Smooth muscle cell (in vitro differentiated cells): ENCODE results near the gene VPS52. TPM values are rescaled to one million over a fixed set of nuclear protein-coding genes. Genes with fewer than 3 reads are reported as not detected.

Source experiments
- DNase-seq: peaks from one replicate; lab custom pipeline; 2025; ENCODE audit not compliant: unreplicated experiment; lab: John Stamatoyannopoulos, UW
- H2AFZ ChIP-seq: fragments of 200-600 bp; sonication (generic); 2 replicates; pipeline ENCODE4 v1.6.0; 2016; ENCODE audit warnings: antibody characterized with exemption, low read depth, mild to moderate bottlenecking
- H3F3A ChIP-seq: fragments of 200-600 bp; sonication (generic); 2 replicates; pipeline ENCODE4 v1.6.0; 2017; ENCODE audit warnings: antibody characterized with exemption, low read depth
- H3K27ac ChIP-seq: fragments of 200-600 bp; sonication (generic); 2 replicates; pipeline ENCODE4 v1.5.1; 2016; ENCODE audit warnings: low read depth, mild to moderate bottlenecking
- H3K27me3 ChIP-seq: fragments of 200-600 bp; sonication (generic); 2 replicates; pipeline ENCODE4 v1.6.1; 2016; ENCODE audit warnings: low read depth, mild to moderate bottlenecking
- H3K36me3 ChIP-seq: fragments of 200-600 bp; sonication (generic); 2 replicates; pipeline ENCODE4 v1.5.1; 2016; ENCODE audit warnings: low read depth
- H3K4me1 ChIP-seq: fragments of 200-600 bp; sonication (generic); 2 replicates; pipeline ENCODE4 v1.5.1; 2016; ENCODE audit warnings: low read depth
- H3K4me2 ChIP-seq: fragments of 200-600 bp; sonication (generic); 2 replicates; pipeline ENCODE4 v1.6.0; 2016; ENCODE audit warnings: mild to moderate bottlenecking
- H3K4me3 ChIP-seq: fragments of 200-600 bp; sonication (generic); 2 replicates; pipeline ENCODE4 v1.5.1; 2016; ENCODE audit warnings: mild to moderate bottlenecking
- H3K79me2 ChIP-seq: fragments of 200-600 bp; sonication (generic); 2 replicates; pipeline ENCODE4 v1.6.0; 2016; ENCODE audit warnings: low read depth, mild to moderate bottlenecking
- H3K9ac ChIP-seq: fragments of 200-600 bp; sonication (generic); 2 replicates; pipeline ENCODE4 v1.6.0; 2016; ENCODE audit warnings: low read depth
- H3K9me3 ChIP-seq: fragments of 200-600 bp; sonication (generic); replicated peaks from 2 replicates; pipeline ENCODE4 v1.5.1; 2016; ENCODE audit warnings: low read depth
- H4K20me1 ChIP-seq: fragments of 200-600 bp; sonication (generic); 2 replicates; pipeline ENCODE4 v1.6.0; 2016; ENCODE audit warnings: low read depth
- WGBS: methylation state at CpG from one replicate; pipeline ENCODE4 v1.1.7; 2016; ENCODE audit warnings: low lambda C conversion rate; 5-methylcytosine and 5-hydroxymethylcytosine counted together
- polyA plus RNA-seq: library from polyadenylated mRNA; unstranded; fragments of >200 nt; fragmentation: Nextera tagmentation; extraction: Ambion mirVana; gene quantifications from 2 replicates; pipeline ENCODE4 v1.2.1, GENCODE V29; 2016
- total RNA-seq: library from RNA; depleted of rRNA; stranded (reverse); fragments of >200 nt; gene quantifications from 2 replicates; pipeline ENCODE4 v1.2.3, GENCODE V29; 2014
- TF ChIP-seq, protein P1 (sequence below): fragments of 200-600 bp; sonication (generic); IDR thresholded peaks from 2 replicates; pipeline ENCODE4 v1.5.1; 2017; ENCODE audit warnings: borderline replicate concordance, mild to moderate bottlenecking, antibody characterized with exemption; ENCODE audit not compliant: insufficient read depth, poor library complexity, severe bottlenecking

Gene VPS52
- total and polyA plus RNA-seq, 2 experiments from 2014 or later = 22.6 to 34.7 TPM

DNA sequence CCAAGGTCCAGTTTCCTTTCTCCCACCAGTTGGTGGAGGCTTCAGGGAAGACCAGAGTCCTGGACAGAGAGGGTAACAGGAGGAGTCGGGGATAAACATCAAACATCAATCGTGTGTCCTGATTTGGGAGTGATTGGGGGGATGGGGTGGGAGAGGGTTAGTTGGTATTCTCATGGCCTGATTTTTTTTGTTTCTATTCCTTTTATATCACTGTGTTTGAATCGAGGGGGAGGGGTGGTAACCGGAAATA lies 67.6 kb downstream of the VPS52 start:
- Histone ChIP-seq H3K27me3 (no peaks in the 10 kb centered on the region), H3K27ac (peak overlapping the region; percentile 98), H3K36me3 (peaks cover 6% of the 10 kb centered on the region), H2AFZ (no peak overlapping the region), H3K4me1 (peaks cover 46% of the 10 kb centered on the region), H3F3A (peaks cover 18% of the 10 kb centered on the region), H3K9me3 (no peaks in the 10 kb centered on the region), H3K4me2 (peak overlapping the region; percentile 100), H3K4me3 (peak overlapping the region; percentile 88), H4K20me1 (peaks cover 37% of the 10 kb centered on the region), H3K79me2 (peaks cover 43% of the 10 kb centered on the region), H3K9ac (no peak overlapping the region)
- DNase-seq = no peak
- WGBS = 28% methylated on average over 4 of the region's 4 CpGs
- TF ChIP-seq, protein P1, sequence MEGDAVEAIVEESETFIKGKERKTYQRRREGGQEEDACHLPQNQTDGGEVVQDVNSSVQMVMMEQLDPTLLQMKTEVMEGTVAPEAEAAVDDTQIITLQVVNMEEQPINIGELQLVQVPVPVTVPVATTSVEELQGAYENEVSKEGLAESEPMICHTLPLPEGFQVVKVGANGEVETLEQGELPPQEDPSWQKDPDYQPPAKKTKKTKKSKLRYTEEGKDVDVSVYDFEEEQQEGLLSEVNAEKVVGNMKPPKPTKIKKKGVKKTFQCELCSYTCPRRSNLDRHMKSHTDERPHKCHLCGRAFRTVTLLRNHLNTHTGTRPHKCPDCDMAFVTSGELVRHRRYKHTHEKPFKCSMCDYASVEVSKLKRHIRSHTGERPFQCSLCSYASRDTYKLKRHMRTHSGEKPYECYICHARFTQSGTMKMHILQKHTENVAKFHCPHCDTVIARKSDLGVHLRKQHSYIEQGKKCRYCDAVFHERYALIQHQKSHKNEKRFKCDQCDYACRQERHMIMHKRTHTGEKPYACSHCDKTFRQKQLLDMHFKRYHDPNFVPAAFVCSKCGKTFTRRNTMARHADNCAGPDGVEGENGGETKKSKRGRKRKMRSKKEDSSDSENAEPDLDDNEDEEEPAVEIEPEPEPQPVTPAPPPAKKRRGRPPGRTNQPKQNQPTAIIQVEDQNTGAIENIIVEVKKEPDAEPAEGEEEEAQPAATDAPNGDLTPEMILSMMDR = no peak

DNA sequence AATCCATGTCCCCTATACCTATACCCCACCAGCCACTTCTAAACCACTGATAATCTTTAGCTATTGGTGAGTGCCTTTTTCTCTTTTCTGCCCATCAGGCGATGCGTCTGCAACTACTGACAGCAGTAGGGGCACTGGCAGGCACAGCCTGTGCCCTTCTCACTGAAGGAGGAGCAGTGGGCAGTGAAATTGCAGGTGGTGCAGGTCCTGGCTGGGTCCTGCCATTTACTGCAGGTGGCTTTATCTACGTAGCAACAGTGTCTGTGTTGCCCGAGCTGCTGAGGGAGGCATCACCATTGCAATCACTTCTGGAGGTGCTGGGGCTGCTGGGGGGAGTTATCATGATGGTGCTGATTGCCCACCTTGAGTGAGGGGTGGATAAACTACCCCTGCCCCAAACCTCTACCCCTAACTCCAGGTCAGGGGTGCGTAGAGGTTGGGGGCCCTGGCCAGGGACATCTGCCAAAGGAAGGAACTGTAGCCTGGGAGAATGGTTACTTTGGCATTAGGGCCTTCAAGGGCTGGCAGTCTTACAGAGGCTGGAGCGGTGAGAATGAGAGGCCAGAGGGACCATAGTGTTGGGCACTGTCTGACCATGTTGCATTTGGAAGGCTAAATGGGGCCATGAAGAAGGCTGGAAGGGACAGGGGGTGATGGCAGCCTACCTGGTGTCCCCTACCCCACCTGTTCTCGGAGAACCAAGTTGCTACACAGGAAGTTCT lies 68.1 kb downstream of the VPS52 start:
- H3K9me3 ChIP-seq = no peaks in the 10 kb centered on the region
- H3K27ac ChIP-seq = peak overlapping the region; percentile 98
- no peak for DNase-seq
- peaks cover 43% of the 10 kb centered on the region for H3K4me1 ChIP-seq
- H4K20me1 ChIP-seq = peaks cover 41% of the 10 kb centered on the region
- H2AFZ ChIP-seq = no peak overlapping the region
- peak overlapping the region; percentile 100 for H3K4me2 ChIP-seq
- TF ChIP-seq, protein P1 = no peak
- H3K9ac ChIP-seq = no peak overlapping the region
- WGBS = 95% methylated on average over 7 of the region's 7 CpGs
- no peaks in the 10 kb centered on the region for H3K27me3 ChIP-seq
- peaks cover 45% of the 10 kb centered on the region for H3K79me2 ChIP-seq
- peak overlapping the region; percentile 88 for H3K4me3 ChIP-seq
- peaks cover 6% of the 10 kb centered on the region for H3K36me3 ChIP-seq
- H3F3A ChIP-seq = peaks cover 15% of the 10 kb centered on the region

DNA sequence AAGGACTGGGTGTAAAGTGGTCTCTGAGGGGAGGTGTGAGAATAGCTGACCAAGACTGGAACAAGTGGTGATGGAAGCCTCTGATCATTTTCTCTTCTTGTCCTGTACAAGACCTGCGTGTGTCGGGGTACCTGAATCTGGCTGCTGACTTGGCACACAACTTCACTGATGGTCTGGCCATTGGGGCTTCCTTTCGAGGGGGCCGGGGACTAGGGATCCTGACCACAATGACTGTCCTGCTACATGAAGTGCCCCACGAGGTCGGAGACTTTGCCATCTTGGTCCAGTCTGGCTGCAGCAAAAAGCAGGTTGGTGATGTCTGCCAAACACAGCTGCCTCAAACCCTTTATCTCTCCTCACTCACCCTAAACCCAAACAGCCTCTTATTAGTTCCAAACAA lies 68.9 kb downstream of the VPS52 start:
- 98% methylated on average over 6 of the region's 6 CpGs for WGBS
- Histone ChIP-seq H3K4me1 (peaks cover 43% of the 10 kb centered on the region), H3K4me2 (peak overlapping the region; percentile 98), H2AFZ (no peak overlapping the region), H4K20me1 (peaks cover 49% of the 10 kb centered on the region), H3F3A (peaks cover 22% of the 10 kb centered on the region), H3K9ac (peak overlapping the region; percentile 98), H3K9me3 (no peaks in the 10 kb centered on the region), H3K27ac (peak overlapping the region; percentile 98), H3K36me3 (peaks cover 6% of the 10 kb centered on the region), H3K79me2 (peaks cover 45% of the 10 kb centered on the region), H3K27me3 (no peaks in the 10 kb centered on the region), H3K4me3 (no peak overlapping the region)
- DNase-seq = no peak
- TF ChIP-seq, protein P1 = no peak

DNA sequence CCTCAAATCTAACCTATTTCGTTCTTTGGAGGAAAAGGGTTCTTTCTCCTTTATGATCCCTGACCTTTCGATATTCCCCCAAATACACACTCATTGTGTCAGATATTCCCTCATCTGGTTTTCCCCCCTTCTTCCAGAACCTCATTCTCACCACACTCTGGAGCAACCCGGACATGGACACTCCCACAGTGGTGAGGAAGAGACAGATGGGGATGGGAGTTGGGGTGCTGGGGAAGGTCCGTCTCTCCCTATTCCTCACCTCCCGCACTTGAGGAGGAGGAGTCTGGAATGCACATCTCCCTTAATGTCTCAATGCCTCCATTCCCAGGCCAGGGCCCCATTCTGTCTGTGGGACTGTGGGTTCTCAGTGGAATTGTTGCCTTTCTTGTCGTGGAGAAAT lies 69.7 kb downstream of the VPS52 start:
- Histone ChIP-seq H3F3A (peaks cover 22% of the 10 kb centered on the region), H2AFZ (no peak overlapping the region), H3K27me3 (no peaks in the 10 kb centered on the region), H3K9ac (peak overlapping the region; percentile 98), H3K79me2 (peaks cover 45% of the 10 kb centered on the region), H3K4me1 (peaks cover 43% of the 10 kb centered on the region), H3K27ac (peak overlapping the region; percentile 98), H3K36me3 (peaks cover 6% of the 10 kb centered on the region), H3K9me3 (no peaks in the 10 kb centered on the region), H3K4me3 (peak overlapping the region; percentile 88), H4K20me1 (peaks cover 58% of the 10 kb centered on the region), H3K4me2 (peak overlapping the region; percentile 98)
- WGBS = 87% methylated on average over 6 of the region's 6 CpGs
- TF ChIP-seq, protein P1 = no peak
- DNase-seq = no peak
